GM13977 (cell line): ENCODE results near the gene SNX17.

Source experiments
- DNase-seq: peaks from one replicate; pipeline ENCODE4 v3.0.0; 2012; ENCODE audit warnings: low spot score
- CTCF ChIP-seq: IDR thresholded peaks from 2 replicates; pipeline ENCODE4 v1.5.1; 2012; ENCODE audit warnings: mild to moderate bottlenecking, control low read depth; ENCODE audit not compliant: insufficient read depth; ENCODE audit errors: extremely low read depth, missing control alignments
- in situ Hi-C: fragments of 300-500 bp; cut with MboI; formaldehyde crosslinking; loops from one replicate; pipeline ENCODE4 v1.12.0; 2022; ENCODE audit warnings: low sequenced_read_pairs, low pct_unique_long_range_greater_than_20kb, mixed read lengths, inconsistent platforms; ENCODE audit not compliant: unreplicated experiment

SNX17 gene

GRCh38 chr2:27376866-27377617, 6.6 kb downstream of the SNX17 start:
- DNase-seq, result no peak
- in situ Hi-C loops, result no loop called here
- TF ChIP-seq CTCF, result no peak

DNA sequence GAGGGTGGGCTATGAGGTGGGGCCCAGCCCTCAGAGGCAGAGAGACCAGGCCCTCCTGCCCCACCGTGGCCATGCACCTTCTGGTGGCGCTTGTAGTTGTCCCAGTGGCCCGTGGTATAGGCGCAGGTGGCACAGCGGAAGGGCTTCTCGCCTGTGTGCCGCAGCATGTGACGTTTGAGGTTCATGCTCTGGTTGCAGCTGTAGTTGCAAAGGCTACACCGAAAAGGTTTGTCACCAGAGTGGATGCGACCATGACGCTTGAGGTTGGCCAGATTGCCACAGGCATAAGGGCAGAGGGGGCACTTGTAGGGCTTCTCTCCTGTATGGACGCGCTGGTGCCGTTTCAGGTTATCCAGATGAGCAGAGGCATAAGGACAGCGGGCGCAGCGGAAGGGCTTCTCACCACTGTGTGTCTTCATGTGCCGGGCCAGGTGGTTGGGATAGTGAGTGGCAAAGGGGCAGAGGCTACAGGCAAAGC, 7.2 kb downstream of the SNX17 start:
- DNase-seq, result no peak
- in situ Hi-C loops, result no loop called here
- TF ChIP-seq CTCF, result no peak

DNA sequence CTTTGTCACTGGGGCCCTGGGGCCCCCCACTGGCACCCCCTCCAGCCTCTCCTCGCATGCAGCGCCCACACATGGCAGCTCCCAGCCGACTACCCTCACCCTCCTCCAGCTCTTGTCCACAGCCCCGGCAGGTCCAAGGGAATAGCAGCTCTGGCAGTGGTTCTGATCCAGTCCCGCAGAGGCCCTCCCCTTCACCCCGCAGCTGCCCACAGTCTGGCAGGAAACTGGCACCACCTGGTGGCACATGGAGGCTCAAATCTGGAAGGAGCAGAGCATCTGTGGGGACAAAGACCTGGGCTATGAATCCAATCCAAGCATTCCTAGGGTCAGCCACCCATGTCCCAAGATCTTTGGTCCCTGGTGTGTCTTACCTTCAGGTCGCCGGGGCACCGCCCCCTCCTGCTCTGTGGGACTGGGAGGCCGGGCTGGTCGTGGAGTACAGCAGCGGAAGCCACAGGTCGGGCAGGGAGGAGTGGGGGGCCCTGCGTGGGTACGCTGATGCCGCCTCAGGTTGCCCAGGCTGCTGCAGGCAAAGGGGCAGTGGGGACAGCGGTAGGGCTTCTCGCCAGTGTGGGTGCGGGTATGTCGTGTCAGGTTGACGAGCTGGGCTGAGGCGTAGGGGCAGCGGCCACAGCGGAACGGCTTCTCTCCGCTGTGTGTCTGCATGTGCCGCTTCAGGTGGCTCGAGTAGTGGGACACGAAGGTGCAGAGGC, 7.8 kb downstream of the SNX17 start:
- no peak for DNase-seq
- TF ChIP-seq CTCF, result peak; percentile 26
- in situ Hi-C loops, result no loop called here

DNA sequence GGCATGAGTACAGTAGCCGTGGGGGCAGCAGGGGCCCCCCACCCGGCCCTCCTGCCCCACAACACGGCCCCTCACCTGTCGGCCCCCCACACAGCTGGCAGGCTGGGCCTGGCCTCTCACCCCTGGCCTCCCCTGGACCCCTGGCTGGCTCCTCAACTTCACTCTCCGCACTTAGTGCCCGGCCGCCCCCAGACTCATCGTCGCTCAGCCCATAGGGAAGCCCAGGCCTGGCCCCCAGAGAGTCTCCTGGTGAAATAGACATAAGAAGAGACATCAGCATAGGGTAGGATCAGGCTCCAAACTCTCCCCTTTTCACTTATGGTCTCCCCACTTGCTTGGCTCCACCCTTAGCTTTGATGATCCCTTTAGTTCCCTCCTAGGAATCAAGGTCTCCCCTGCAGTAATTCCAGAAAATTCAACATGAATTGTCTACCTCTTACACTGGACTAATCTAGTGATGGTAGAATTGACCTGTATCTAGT, 8.4 kb downstream of the SNX17 start:
- no peak for DNase-seq
- in situ Hi-C loops, result no loop called here
- no peak for TF ChIP-seq CTCF

DNA sequence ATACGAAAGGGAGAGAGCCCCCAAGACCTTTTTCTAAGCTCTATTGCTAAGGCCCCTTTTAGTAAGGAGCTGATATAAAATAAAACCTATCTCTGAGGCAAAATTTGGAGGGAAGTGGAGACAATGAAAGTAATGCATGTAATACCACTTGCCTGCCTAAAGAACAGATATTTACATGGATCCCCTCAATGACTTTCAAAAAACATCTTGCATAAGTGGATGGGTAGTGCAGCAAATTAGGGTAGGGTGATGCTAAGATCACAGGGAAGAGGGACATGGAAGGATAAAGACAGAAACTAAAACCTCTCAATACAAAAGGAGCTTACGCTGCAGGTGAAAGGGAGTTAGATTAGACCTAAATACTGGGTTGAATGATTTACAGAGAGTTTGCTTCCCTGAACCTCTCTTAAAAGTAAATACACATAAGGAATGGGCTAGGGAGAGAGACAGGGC, 9.0 kb downstream of the SNX17 start:
- no peak for TF ChIP-seq CTCF
- in situ Hi-C loops, result no loop called here
- no peak for DNase-seq

- peak; percentile 45 for DNase-seq
- in situ Hi-C loops, result no loop called here
- no peak for TF ChIP-seq CTCF
Observed at GRCh38 chr2:27379836-27380625, 9.6 kb downstream of the SNX17 start.
